ENCODE measurements around the gene ERC2. TPM values are rescaled to one million over a fixed set of nuclear protein-coding genes. Genes with fewer than 3 reads are reported as not detected.

Gene ERC2
- total RNA-seq, 4 donors from 2014 or later, result 0.81 to 2.9 (median 1.6) TPM

GRCh38 chr3:56422316-56422715, 46.0 kb downstream of the ERC2 start:
- H3K4me1 ChIP-seq, result no peaks in the 10 kb centered on the region
- no peaks in the 10 kb centered on the region for H3K9me3 ChIP-seq
- no peak for TF ChIP-seq POLR2AphosphoS5 (IDR thresholded peaks at IDR 0.05)
- no peak for TF ChIP-seq EP300 (IDR thresholded peaks at IDR 0.05)
- no peak for TF ChIP-seq POLR2A (IDR thresholded peaks at IDR 0.05)
- no peak for TF ChIP-seq CTCF (IDR thresholded peaks at IDR 0.05)
- no peak overlapping the region for H3K4me3 ChIP-seq
- ATAC-seq, result no peak
- H3K36me3 ChIP-seq, result no peaks in the 10 kb centered on the region
- H3K27me3 ChIP-seq, result peaks cover 3% of the 10 kb centered on the region
- WGBS, 2 donors (ENCODE audit: low coverage in 1 of 2), result 42 to 80% methylated on average over 1 to 2 of the region's 2 CpGs
- no peak overlapping the region for H3K27ac ChIP-seq

- Histone ChIP-seq H3K36me3 (no peaks in the 10 kb centered on the region), H3K27me3 (no peaks in the 10 kb centered on the region), H3K4me1 (no peaks in the 10 kb centered on the region), H3K9me3 (no peaks in the 10 kb centered on the region), H3K4me3 (no peak overlapping the region), H3K27ac (no peak overlapping the region)
- TF ChIP-seq POLR2A (IDR thresholded peaks at IDR 0.05) (no peak), POLR2AphosphoS5 (IDR thresholded peaks at IDR 0.05) (no peak), CTCF (IDR thresholded peaks at IDR 0.05) (no peak), EP300 (IDR thresholded peaks at IDR 0.05) (no peak)
- no peak for ATAC-seq
- 89 to 93% methylated on average over 2 to 4 of the region's 5 CpGs for WGBS, 2 donors (ENCODE audit: low coverage in 1 of 2)
These were observed 47.1 kb downstream of the ERC2 start for GRCh38 chr3:56421205-56421604.

- 74 to 76% methylated on average over 2 to 3 of the region's 3 CpGs for WGBS, 2 donors (ENCODE audit: low coverage in 1 of 2)
- Histone ChIP-seq H3K36me3 (no peaks in the 10 kb centered on the region), H3K27ac (no peak overlapping the region), H3K4me1 (no peaks in the 10 kb centered on the region), H3K9me3 (no peaks in the 10 kb centered on the region), H3K27me3 (no peaks in the 10 kb centered on the region), H3K4me3 (no peak overlapping the region)
- TF ChIP-seq EP300 (IDR thresholded peaks at IDR 0.05), result no peak
- no peak for TF ChIP-seq CTCF (IDR thresholded peaks at IDR 0.05)
- no peak for TF ChIP-seq POLR2AphosphoS5 (IDR thresholded peaks at IDR 0.05)
- no peak for TF ChIP-seq POLR2A (IDR thresholded peaks at IDR 0.05)
- no peak for ATAC-seq
These were observed 52.6 kb downstream of the ERC2 start for GRCh38 chr3:56415652-56416051.

- Histone ChIP-seq H3K27ac (no peak overlapping the region), H3K27me3 (no peaks in the 10 kb centered on the region), H3K36me3 (no peaks in the 10 kb centered on the region), H3K4me1 (no peaks in the 10 kb centered on the region), H3K9me3 (no peaks in the 10 kb centered on the region), H3K4me3 (no peak overlapping the region)
- WGBS, 2 donors (ENCODE audit: low coverage in 1 of 2), result 37 to 60% methylated on average over 2 of the region's 2 CpGs
- TF ChIP-seq POLR2A (IDR thresholded peaks at IDR 0.05) (no peak), EP300 (IDR thresholded peaks at IDR 0.05) (no peak), POLR2AphosphoS5 (IDR thresholded peaks at IDR 0.05) (no peak), CTCF (IDR thresholded peaks at IDR 0.05) (no peak)
- no peak for ATAC-seq
These were observed 54.4 kb downstream of the ERC2 start for GRCh38 chr3:56413911-56414310.

- Histone ChIP-seq H3K36me3 (no peaks in the 10 kb centered on the region), H3K9me3 (no peaks in the 10 kb centered on the region), H3K4me1 (no peaks in the 10 kb centered on the region), H3K27me3 (no peaks in the 10 kb centered on the region), H3K4me3 (no peak overlapping the region), H3K27ac (no peak overlapping the region)
- 76 to 79% methylated on average over 2 to 5 of the region's 5 CpGs for WGBS, 2 donors (ENCODE audit: low coverage in 1 of 2)
- no peak for ATAC-seq
- TF ChIP-seq POLR2AphosphoS5 (IDR thresholded peaks at IDR 0.05) (no peak), EP300 (IDR thresholded peaks at IDR 0.05) (no peak), CTCF (IDR thresholded peaks at IDR 0.05) (no peak), POLR2A (IDR thresholded peaks at IDR 0.05) (no peak)
These were observed 57.1 kb downstream of the ERC2 start for GRCh38 chr3:56411166-56411565.
